Endometrial microvascular endothelial cells (primary cell): ENCODE measurements around the gene DAPK1. TPM values are rescaled to one million over a fixed set of nuclear protein-coding genes. Genes with fewer than 3 reads are reported as not detected.

Source experiments
- in situ Hi-C: cut with HindIII; loops from 2 replicates; pipeline ENCODE4 v1.10.0; 2017; ENCODE audit warnings: low sequenced_read_pairs, low pct_unique_long_range_greater_than_20kb; ENCODE audit errors: inconsistent ontology term
- total RNA-seq: library from RNA; depleted of rRNA; stranded (reverse); fragments of >200 nt; gene quantifications from one replicate; pipeline ENCODE4 v1.2.3, GENCODE V29; 2015; ENCODE audit errors: inconsistent ontology term

The DAPK1 gene
- 1.6 TPM for total RNA-seq

DNA sequence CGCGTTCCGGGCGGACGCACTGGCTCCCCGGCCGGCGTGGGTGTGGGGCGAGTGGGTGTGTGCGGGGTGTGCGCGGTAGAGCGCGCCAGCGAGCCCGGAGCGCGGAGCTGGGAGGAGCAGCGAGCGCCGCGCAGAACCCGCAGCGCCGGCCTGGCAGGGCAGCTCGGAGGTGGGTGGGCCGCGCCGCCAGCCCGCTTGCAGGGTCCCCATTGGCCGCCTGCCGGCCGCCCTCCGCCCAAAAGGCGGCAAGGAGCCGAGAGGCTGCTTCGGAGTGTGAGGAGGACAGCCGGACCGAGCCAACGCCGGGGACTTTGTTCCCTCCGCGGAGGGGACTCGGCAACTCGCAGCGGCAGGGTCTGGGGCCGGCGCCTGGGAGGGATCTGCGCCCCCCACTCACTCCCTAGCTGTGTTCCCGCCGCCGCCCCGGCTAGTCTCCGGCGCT lies at the start of gene DAPK1:
DAPK1 (plus strand) TSS at position 264 of the 442 bp plus-strand sequence. CDS start 1,211 bp downstream, outside the sequence.
- in situ Hi-C loops: no loop called here

DNA sequence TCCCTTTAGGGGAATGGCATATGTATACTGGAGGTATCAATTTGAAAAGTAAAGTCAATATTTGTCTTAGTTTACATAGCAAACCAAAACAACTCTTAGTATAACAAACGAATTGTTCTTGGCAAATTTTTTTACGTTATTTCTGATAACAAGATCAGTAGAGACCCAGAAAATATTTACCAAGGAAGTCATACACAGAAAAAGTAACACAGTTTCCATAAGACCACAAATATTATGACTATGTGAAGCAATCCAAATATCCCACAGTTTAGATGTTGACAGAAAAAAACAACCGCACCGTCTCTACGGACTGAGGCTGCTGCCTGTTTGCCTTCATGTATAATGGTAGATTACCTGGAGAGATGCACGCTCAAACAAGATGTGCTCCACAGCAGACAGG lies 46.5 kb upstream of the DAPK1 start:
- in situ Hi-C loops: no loop called here

DNA sequence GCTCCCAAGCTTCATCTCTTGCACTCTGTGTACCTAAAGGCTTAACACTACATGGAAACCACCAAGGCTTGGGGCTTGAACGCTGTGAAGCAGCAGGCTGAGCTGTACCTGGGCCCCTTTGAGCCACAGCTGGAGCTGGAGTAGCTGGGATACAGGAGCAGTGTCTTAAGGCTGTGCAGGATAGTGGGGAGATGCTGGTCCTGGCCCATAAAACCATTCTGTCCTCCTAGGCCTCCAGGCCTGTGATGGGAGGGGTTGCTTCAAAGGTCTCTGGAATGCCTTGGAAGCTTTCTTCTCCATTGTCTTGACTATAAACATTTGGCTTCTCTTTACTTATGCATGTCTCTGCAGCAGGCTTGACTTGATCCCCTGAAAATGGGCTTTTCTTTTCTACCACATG lies 42.3 kb upstream of the DAPK1 start:
- in situ Hi-C loops: no loop called here

DNA sequence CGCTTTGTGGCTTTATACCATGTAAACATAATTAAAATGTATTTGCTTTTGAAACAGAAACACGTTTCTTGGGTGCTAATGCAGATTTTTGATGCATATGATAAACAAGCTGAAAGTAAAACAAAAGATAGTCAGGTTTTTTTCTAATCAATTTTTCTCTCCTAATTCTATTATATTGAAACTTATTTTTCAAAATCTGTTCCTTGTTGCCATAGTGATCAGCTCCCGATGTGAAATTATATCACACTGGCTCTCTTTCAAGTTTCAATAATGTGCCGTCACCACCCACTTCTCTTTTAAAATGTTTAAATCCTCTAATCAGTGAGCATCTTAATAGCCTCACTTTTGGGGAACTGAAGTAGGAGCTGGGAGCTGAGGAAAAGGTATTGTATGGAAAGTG lies 36.4 kb upstream of the DAPK1 start:
- in situ Hi-C loops: no loop called here

DNA sequence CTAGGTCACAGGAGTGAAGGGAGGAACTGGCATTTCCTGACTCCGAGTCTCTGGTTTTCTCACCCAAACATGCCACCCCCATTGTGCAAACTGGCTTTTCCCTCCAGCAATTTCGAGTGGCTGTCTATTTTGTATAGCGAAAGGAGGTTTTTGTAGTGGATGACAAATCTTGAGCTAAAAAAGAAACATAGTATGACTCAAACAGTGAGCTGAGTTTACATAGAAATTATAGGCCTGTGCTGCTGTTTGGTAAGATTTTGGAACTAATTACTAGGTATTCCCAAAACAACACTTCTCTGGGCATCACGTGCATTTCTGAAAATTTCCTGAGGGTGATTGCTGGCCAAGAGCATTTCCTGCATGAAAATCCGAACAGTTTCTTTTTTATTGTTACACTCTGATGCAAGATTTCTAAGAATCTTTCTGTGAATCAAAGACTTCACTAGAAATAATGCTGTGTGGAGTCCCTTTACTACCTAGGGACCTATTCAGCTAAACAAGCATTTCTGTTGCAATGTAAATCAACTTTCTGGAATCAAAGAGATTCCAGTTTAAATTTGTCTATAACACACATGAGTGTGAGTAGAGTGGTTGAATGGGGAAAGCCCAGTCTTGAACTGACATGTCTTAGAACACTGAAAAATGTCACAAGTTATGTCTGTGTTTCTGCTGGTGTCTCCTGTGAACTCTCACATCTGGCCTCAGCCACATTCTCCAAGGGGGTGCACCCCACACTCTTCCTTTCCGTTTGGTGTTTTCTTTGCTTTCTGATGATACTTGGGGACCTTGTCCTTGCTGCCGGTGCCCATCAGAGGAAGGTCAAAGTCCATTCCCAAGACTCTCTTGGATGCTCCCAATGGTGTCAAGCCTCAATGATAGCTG lies 33.3 kb upstream of the DAPK1 start:
- in situ Hi-C loops: no loop called here

DNA sequence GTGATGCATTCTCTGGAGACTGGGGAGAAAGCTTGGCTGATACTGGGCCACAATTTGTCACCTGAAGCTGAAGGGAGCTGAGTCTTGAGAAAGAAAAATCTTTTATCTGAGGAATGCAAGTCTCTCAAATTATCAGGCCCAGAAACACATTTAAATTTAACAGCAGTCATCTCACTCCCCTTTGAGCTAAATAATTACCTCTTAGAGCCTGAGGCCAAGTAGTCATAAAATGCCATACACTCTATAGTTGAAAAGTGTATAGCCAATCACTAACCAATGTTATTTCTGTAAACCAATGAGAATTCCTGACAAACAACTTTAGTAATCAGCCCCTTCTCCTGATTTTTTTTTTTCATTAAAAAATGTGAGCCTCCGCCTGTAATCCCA lies 32.7 kb upstream of the DAPK1 start:
- in situ Hi-C loops: no loop called here

DNA sequence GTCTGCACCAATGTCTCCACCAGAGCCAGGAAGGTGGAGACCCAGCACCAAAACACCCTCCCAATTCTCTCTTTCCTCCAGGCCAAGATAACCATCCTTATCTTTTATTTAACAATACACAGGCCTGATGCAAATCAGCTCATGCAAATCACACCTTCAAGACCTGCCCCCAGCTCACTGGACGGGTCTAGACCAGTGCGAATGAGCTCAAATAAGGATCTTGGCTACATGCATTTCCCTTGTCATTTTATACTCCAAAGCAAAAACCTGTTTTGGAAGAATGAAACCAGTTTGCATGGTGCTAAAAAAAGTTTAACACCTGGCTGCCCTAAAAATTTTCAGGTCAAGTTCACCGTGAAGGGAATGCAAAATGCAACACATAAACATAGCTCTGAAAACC lies 31.9 kb upstream of the DAPK1 start:
- in situ Hi-C loops: no loop called here

DNA sequence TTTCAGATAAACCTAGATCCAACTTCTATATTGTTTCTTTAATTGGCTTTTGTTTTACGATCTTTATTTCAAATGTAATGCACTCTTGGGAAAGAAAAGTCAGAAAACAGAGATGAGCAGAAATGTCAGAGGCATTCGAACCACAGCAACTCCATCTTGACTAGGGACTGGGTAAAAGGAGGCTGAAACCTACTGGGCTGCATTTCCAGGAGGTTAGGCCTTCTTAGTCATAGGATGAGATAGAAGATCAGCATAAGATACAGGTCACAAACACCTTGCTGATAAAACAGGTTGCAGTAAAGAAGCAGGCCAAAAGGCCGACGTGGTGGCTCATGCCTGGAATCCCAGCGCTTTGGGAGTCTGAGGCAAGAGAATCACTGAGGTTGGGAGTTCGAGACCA lies 30.5 kb upstream of the DAPK1 start:
- in situ Hi-C loops: no loop called here

DNA sequence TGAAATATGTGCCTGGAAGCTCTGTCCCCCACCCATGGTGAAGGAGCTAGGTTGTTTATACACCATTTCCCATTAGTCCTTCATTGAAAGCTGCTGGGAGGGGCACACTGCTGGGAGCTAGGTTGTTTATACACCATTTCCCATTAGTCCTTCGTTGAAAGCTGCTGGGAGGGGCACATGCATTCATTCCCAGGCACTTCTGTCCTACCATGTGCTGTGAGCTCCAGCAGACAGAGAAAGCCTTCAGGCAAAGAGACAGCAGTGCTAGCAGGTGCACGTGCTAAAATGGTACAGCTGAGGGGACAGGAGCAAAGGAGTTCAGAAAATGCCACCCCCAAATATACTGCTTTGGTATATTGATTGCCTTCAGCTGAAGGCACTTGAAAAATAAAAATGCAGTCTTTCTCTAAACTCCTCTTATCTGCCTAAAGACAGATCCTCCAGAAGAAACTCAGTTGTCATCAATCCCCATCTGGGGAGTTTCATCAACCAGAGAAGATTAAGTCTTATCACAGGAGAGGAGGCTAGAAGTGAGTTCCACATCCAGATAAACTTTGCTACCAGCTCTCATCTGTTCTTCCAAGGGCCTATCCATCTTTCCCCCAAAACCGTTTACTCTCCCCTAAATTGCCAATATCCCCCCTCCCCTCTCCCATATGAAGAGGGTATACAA lies 27.7 kb upstream of the DAPK1 start:
- in situ Hi-C loops: no loop called here

DNA sequence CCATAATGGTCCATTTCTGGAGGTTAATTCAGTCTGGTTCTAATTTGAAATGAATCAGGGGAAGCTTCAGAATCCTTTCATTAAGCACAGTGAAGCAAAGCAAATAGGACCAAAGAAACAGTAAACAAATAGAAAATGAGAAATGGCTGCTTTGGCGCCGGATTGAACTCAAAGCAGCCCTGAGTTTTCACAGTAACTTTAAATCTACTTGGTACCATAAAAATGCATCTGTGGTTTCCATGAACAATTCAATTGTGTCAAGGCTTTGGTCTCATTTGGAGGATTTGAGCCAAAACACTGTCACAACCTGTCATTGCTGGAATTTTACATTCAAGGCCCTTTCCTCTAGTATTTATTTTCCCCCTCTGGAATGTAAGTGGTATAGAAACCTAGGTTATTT lies 25.9 kb upstream of the DAPK1 start:
- in situ Hi-C loops: no loop called here

DNA sequence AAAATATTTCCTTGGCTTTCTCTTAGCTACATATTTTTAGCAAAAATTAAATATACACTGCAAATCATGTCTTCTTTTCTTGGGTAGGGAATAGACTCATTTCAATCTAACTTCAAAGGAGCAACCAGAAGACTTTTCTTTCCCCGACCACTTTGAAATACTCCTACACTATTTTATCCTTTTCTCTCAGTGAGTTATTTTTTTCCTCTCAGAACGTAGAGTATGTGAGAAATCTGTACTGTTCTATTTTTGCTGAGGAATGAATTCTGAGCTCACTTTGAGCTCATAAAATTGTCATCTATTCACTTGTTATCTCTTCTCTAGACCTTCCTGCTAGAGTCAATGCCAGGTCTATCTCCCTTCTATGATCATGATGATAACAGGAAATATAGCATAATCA lies 22.2 kb upstream of the DAPK1 start:
- in situ Hi-C loops: no loop called here

DNA sequence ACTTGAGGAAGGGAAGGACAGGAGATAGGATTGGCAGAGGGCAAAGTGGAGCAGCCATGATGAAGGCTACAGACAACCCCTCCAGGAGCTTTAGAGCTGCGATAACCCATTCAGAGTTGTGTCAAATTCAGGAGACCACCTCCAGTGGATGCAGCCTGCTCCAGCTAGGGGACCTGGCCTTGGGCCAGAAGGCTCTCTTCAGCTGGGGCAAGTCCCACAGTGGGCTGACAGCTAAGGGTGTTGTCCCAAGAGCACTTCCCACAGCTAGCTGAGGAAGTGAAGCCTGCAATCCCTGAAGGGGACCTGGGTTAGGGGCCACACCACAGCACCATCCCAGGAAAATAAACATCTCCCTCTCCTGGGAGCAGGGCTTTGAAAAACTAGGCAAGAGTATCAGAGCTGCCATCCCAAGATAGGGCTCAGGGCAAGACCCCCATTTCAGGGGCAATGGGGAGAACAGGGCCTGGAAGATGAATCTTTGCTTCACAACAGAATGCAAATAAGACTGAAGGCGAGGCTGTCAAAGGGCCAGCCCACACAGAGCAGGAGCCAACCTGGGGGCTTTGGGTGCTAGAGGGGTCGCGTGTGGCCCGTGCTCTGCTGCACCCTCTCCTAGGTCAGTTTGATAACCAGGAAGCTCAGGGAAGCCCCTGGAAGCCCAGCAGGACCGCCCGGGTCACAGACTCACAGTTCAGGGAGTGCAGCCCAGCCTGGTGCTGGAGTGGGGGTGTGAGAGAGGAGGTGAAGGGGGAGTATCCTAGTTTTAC lies 19.3 kb upstream of the DAPK1 start:
- in situ Hi-C loops: no loop called here

DNA sequence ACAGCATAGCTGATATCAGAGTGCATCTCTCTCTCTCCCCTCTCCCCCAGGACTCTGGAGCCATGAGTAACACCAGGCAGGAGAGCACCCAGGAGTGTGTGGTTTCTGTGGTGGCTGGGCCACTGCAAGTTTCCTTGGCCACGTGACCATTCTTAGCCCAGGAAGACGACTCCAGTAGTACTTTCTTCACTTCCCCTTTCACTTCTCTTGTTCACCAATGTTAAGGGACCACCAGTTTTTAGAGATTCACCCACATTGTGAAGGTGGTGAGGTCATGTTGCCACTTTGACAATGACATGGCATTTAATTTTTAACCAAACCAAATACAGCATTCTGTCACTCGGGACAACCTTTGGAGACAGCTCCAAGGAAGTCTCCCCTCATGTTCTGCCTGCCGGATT lies 17.9 kb upstream of the DAPK1 start:
- in situ Hi-C loops: no loop called here

DNA sequence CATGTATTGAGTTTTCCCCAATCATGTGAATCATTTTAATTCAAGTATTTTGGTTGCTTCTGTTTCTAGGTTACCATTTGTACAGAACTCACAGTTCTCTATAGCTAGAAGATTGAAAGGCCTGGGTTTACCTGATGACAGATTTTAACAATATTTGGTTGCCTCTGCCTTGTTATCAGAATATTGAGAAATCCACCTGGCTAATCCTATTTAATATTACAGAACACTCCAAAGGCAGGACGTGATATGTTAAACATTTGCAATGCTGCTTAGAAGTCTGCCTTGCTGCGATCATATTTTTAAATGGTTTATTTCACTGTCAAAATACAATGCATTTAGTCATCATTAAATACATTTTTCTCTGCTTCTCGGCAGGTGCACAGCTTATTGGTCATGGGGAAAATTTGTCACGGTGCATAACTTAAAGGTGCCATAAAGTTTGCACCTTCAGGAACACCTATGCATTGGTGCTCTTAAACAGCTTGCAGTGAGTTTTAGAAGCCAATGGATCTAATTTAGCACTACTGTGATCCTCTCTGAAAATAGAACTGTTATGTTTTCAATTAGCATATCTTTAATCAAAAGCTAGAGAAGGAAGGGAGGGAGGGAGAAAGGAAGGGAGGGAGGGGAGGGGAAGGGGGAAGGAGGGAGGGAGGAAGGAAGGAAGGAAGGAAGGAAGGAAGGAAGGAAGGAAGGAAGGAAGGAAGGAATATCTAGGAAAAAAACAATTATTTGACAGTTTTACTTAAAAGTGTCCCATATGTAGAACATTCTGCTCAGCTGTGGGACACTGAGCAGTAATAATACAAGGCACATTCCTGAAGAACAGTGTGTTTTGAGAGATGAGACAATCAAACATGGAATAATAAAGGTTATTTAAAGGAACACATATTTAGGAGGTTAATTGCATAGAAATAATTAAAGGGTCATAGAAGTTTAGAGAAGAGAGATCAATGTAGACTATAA lies 15.5 kb upstream of the DAPK1 start:
- in situ Hi-C loops: no loop called here

DNA sequence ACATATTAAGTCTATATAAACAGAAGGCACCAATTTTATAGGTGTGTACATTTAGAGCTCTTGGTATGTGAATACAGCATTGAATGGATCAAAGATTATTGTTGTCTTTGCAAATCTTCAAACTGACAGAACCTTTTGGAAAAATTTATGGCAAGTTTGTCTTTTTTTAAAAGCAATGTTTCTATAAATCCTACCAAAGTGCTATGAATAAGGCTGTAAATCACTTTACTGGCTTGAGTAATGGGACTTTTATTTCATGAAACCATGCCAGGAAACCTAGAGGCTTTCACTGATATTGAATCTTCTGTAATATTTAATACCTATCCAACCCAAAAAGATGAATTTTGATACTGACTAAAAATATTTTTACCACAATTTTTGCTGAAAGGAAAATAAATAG lies 7.4 kb upstream of the DAPK1 start:
- in situ Hi-C loops: no loop called here

DNA sequence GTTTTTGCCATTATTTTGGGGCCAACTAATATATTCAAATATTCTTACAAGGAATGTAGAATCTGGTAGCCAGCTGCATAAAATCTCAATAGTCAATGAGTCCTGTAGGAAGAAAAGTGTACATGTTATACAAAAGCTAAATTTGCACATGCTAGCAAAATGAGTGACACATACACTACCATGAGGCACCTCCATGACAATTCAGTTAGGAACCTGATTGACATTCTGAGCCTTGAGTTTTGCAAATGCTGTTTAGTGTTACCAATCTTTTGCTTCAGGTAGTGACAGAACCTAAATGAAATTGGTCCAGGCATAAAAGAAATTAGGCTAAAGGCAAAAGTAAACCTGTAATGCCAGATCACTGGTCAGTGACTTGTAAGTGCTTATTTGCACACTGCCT lies 6.8 kb upstream of the DAPK1 start:
- in situ Hi-C loops: no loop called here

DNA sequence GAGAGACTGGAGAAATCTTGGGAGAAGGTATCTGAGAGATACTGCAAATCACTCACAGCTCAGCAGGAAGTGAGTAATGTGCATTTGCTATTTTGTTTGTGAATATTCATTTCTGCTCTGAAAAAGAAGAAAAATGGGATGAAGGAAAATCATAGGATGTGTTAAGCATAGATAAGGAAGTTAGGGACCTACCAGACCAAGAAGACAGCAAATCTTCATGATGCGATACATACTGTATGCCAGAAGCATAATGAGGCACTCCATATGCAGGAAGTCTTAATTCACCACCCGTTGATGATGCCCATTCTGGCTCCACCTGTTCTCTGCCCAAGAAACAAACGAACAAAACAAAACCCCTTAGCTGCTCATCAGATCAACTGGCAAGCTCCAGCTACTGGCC lies 6.1 kb upstream of the DAPK1 start:
- in situ Hi-C loops: no loop called here

DNA sequence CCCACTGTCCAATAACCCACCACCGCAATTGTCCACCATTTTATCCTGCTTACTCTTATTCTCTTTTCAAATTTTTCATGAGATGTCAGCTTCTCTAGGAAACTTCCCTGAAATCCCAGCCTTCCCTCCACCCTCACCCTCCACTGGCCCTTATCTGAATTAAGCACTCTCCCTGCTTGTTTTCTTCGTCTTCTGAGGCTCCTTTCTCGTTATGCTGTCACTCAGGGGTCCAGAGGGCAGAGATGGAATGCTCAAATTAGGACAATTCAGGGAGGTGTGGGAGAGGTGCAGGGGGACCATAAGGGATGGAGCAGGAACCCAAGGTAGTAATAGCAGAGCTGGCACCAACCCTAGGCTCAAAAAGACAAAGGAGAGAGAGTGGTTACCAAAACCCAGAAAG lies 5.0 kb upstream of the DAPK1 start:
- in situ Hi-C loops: no loop called here
